ENCODE results near the gene RNPS1.

- no peak for TF ChIP-seq CTCF (IDR thresholded peaks at IDR 0.05; ENCODE audit: low read length)
- TF ChIP-seq EZH2 (optimal IDR thresholded peaks at IDR 0.05; ENCODE audit: low read depth, low read length), result no peak
- TF ChIP-seq EZH2phosphoT487 (IDR thresholded peaks at IDR 0.05; ENCODE audit: low read length), result no peak
Observed at GRCh38 chr16:2278956-2279800, 11.3 kb upstream of the RNPS1 start.

All from MM.1S (cell line).